Right lobe of liver (tissue), 6 donors: ENCODE data around the gene MAP4K4. TPM values are rescaled to one million over a fixed set of nuclear protein-coding genes. Genes with fewer than 3 reads are reported as not detected.
A peak's percentile ranks its signal among the peaks of the same experiment; 100 is the strongest.

ENCODE experiments used
- ATAC-seq, 4 donors: fragments of 200-7000 bp; cut with Tn5 transposase; one replicate each; pipeline ENCODE4 v1.9.1; 2020; ENCODE audit warnings: mild to moderate bottlenecking in 4 of 4, moderate library complexity in 4 of 4
- DNase-seq, 3 donors: peaks; one replicate each; pipeline ENCODE4 v3.0.0-alpha.2; 2020
- H3K27ac ChIP-seq, 3 donors: fragments of 200-600 bp; one replicate each; pipeline ENCODE4 v1.8.0; 2022
- H3K27me3 ChIP-seq, 2 donors: fragments of 200-600 bp; one replicate each; pipeline ENCODE4 v1.8.0; 2022
- H3K36me3 ChIP-seq, 4 donors: fragments of 200-600 bp; sonication (generic) in 1 of 4; one replicate each; pipeline versions ENCODE4 v1.5.1 to v1.8.0; 2017 to 2022; ENCODE audit warnings: control low read depth in 1 of 4
- H3K4me1 ChIP-seq, 4 donors: fragments of 200-600 bp; sonication (generic) in 1 of 4; one replicate each; pipeline versions ENCODE4 v1.5.1 to v1.8.0; 2017 to 2022; ENCODE audit warnings: control low read depth in 1 of 4
- H3K4me3 ChIP-seq, 3 donors: fragments of 200-600 bp; one replicate each; pipeline ENCODE4 v1.8.0; 2022
- H3K9me3 ChIP-seq, 4 donors: fragments of 200-600 bp; sonication (generic) in 1 of 4; one replicate each; pipeline versions ENCODE4 v1.5.1 to v1.8.0; 2017 to 2022; ENCODE audit warnings: control low read depth in 1 of 4
- CTCF ChIP-seq, 4 donors: fragments of 200-600 bp in 3 of 4; fragments of 450-650 bp in 1 of 4; IDR thresholded peaks; one replicate each; pipeline versions ENCODE4 v1.5.1 to v1.8.0; 2016 to 2022; ENCODE audit warnings: antibody characterized with exemption in 4 of 4, mild to moderate bottlenecking in 2 of 4
- POLR2A ChIP-seq: fragments of 450-650 bp; IDR thresholded peaks from one replicate; pipeline ENCODE4 v1.6.1; 2017; ENCODE audit warnings: antibody characterized with exemption, mild to moderate bottlenecking
- WGBS: methylation state at CpG from one replicate; pipeline ENCODE4 v1.1.6; 2018; ENCODE audit warnings: low coverage, low lambda C conversion rate; ENCODE audit not compliant: insufficient coverage; ENCODE audit errors: missing lambda C conversion rate; 5-methylcytosine and 5-hydroxymethylcytosine counted together
- intact Hi-C, 2 donors: fragments of 100-400 bp; cut with DNase I; formaldehyde crosslinking; loops; one replicate each; pipeline versions ENCODE4 v1.11.2 to v1.14.1; 2022
- total RNA-seq, 6 experiments: library from RNA; depleted of rRNA in 2 of 6; stranded (reverse); fragments of >200 nt in 2 of 6; fragmentation: NEBNext Ultra II Directional in 3 of 6; extraction: Animal tissue kit (Norgen Biotek cat#: 25700) in 3 of 6; gene quantifications; one replicate each; pipeline versions ENCODE4 v1.1.0 to v1.2.4, GENCODE V29; 2016 to 2023
- donor health status: DM: no; HTN: yes; CAD: no.
- donor health status: DM: no; HTN: no; CAD: no.
- donor health status: DM: no; HTN: no; CAD: no.
- donor health status: DM: no; HTN: yes; CAD: no.
- donor health status: DM: no; HTN: yes; CAD: no.

Gene MAP4K4
- total RNA-seq, 6 experiments from 2014 or later, result 29.8 to 36.5 (median 31.1) TPM

DNA sequence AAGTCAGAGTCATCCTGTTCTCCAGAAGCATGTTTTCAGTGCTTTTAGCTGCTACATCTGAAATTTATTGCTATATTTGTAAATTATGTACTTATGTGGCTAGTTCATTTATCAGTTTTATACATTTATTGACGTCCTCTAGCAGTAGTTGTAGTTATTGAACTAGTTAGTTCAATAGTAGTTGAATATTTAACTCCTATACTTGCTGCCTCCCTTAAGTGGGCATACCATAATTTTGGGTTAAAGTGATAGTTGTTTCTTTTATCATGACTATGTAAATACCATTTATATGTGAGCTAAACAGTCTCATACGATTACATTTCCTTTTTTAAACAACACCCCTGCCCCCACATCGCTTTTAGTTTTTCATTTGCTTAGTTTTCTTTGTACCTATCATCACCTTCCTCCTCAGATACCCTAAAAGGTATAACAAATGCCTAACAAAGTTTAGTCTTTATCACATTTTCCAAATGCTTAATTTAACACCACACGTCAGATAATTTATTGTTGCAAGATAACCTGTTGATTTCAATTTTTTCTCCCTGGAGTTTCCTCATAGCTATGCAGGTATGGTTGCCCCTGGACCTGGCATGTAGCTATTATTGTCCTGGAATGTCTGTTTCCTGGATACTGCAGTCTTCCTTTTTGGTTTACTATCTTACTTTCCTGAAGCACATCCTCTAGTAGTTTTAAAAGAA, 8.8 kb downstream of the MAP4K4 start:
- WGBS, result 49% methylated on average over 4 of the region's 4 CpGs
- Histone ChIP-seq H3K36me3 (no peaks in the 10 kb centered on the region), H3K27ac (no peak overlapping the region), H3K4me3 (no peak overlapping the region), H3K9me3 (no peaks in the 10 kb centered on the region), H3K27me3 (no peaks in the 10 kb centered on the region), H3K4me1 (peaks cover 0 to 57% (median 16%) of the 10 kb centered on the region in 4 donors)
- DNase-seq (no peak), ATAC-seq (no peak)
- TF ChIP-seq CTCF (IDR thresholded peaks at IDR 0.05), result no peak
- no peak for TF ChIP-seq POLR2A
- intact Hi-C loops, result no loop called here

GRCh38 chr2:101706819-101707177, 9.3 kb downstream of the MAP4K4 start:
- Histone ChIP-seq H3K4me1 (peaks cover 0 to 57% (median 16%) of the 10 kb centered on the region in 4 donors), H3K27ac (no peak overlapping the region), H3K4me3 (no peak overlapping the region), H3K36me3 (no peaks in the 10 kb centered on the region), H3K9me3 (no peaks in the 10 kb centered on the region), H3K27me3 (no peaks in the 10 kb centered on the region)
- no peak for TF ChIP-seq POLR2A
- no peak for TF ChIP-seq CTCF (IDR thresholded peaks at IDR 0.05)
- ATAC-seq (no peak), DNase-seq (no peak)
- intact Hi-C loops, result no loop called here
- 13% methylated on average over 1 of the region's 1 CpG for WGBS

DNA sequence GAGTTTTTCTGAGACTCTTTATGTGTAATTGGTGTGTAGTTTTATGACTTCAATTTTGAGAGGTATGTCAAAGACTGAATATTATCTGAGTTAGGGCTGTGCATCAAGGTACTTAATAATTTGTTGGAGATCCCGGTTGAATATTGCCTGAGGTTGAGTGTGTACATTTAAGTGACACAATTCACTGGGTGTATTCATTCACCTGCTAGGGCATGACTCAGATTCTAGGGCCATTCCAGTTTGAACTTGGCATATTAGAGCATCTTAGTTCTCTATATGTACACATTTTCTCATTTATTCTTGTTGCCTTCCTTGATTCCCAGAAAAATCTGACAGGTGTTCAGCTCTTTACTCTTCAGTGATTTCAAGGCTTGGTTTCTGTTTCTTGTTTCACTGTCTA, 12.5 kb downstream of the MAP4K4 start:
- 64% methylated on average over 1 of the region's 1 CpG for WGBS
- Histone ChIP-seq H3K27me3 (no peaks in the 10 kb centered on the region), H3K4me1 (peaks cover 0 to 38% (median 16%) of the 10 kb centered on the region in 4 donors), H3K4me3 (no peak overlapping the region), H3K27ac (no peak overlapping the region), H3K9me3 (no peaks in the 10 kb centered on the region), H3K36me3 (no peaks in the 10 kb centered on the region)
- ATAC-seq (peak in 1 of 4 donors; percentile 24), DNase-seq (no peak)
- TF ChIP-seq CTCF (IDR thresholded peaks at IDR 0.05), result no peak
- intact Hi-C loops, result no loop called here

- H3K36me3 ChIP-seq, result peaks cover 0 to 2% (median 0%) of the 10 kb centered on the region in 4 donors
- H3K27ac ChIP-seq, result no peak overlapping the region
- ATAC-seq, result peak; percentile 46 to 85 (median 59)
- WGBS, result 58% methylated on average over 7 of the region's 7 CpGs
- peaks cover 0 to 31% (median 16%) of the 10 kb centered on the region in 4 donors for H3K4me1 ChIP-seq
- DNase-seq, result no peak
- no peak overlapping the region for H3K4me3 ChIP-seq
- no peaks in the 10 kb centered on the region for H3K9me3 ChIP-seq
- intact Hi-C loops, result no loop called here
- H3K27me3 ChIP-seq, result no peaks in the 10 kb centered on the region
- TF ChIP-seq POLR2A, result no peak
Measured at GRCh38 chr2:101710471-101711318, 13.2 kb downstream of the MAP4K4 start.

DNA sequence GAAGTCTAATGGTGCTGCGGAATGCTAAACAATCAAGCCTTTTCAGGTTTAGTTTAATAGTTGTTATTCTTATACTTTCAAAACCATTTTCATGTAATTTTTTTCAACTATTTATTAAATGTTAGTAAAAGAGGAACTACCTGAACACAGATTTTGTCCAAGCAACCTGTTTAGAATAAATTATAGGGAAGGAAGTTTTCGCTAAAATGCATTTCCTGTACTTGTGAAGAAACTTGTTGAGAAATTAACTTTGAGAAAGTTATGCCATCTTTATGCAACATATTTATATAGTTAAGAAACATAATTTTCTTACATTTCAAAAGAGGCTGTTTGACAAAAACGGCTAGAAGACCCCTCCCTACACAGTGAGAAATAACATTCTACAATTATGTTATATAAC, 16.6 kb downstream of the MAP4K4 start:
- H3K9me3 ChIP-seq, result no peaks in the 10 kb centered on the region
- peaks cover 0 to 18% (median 7%) of the 10 kb centered on the region in 4 donors for H3K4me1 ChIP-seq
- peaks cover 0 to 2% (median 0%) of the 10 kb centered on the region in 4 donors for H3K36me3 ChIP-seq
- intact Hi-C loops, result no loop called here
- no peak overlapping the region for H3K27ac ChIP-seq
- no peak for DNase-seq
- no peak for ATAC-seq
- no peaks in the 10 kb centered on the region for H3K27me3 ChIP-seq
- no peak overlapping the region for H3K4me3 ChIP-seq
- WGBS, result 61% methylated on average over 3 of the region's 3 CpGs
- no peak for TF ChIP-seq POLR2A
- no peak for TF ChIP-seq CTCF (IDR thresholded peaks at IDR 0.05)
